SW480 (cell line): ENCODE results near the gene UBAC2.
"Not testable (repeated sequence)": the region's sequence is repeated elsewhere in the genome, so short reads cannot be mapped to it uniquely, and the experiment has no call there.

ENCODE experiments used
- DNase-seq: peaks from one replicate; pipeline ENCODE4 v3.0.0-alpha.2; 2016; ENCODE audit warnings: low spot score

The UBAC2 gene

GRCh38 chr13:99249178-99249577 lies 48.5 kb downstream of the UBAC2 start:
- not testable (repeated sequence) for DNase-seq

- DNase-seq, result not testable (repeated sequence)
Observed at GRCh38 chr13:99249606-99250005, 49.0 kb downstream of the UBAC2 start.

- no peak for DNase-seq
Observed at GRCh38 chr13:99250982-99251825, 50.5 kb downstream of the UBAC2 start.

GRCh38 chr13:99251921-99252320 lies 51.3 kb downstream of the UBAC2 start:
- no peak for DNase-seq

GRCh38 chr13:99254830-99255229 lies 54.2 kb downstream of the UBAC2 start:
- no peak for DNase-seq

GRCh38 chr13:99255271-99255670 lies 54.6 kb downstream of the UBAC2 start:
- no peak for DNase-seq

GRCh38 chr13:99256283-99256682 lies 55.6 kb downstream of the UBAC2 start:
- DNase-seq, result no peak

- no peak for DNase-seq
Observed at GRCh38 chr13:99256709-99257108, 56.1 kb downstream of the UBAC2 start.

- no peak for DNase-seq
Observed at GRCh38 chr13:99257291-99257690, 56.6 kb downstream of the UBAC2 start.

- DNase-seq, result no peak
Observed at GRCh38 chr13:99258210-99258860, 57.7 kb downstream of the UBAC2 start, which contains the start of gene GPR18. TSS of gene GPR18 (minus strand) at chr13:99258379. CDS start at chr13:99255872, 2,507 bp downstream.

- DNase-seq, result no peak
Observed at GRCh38 chr13:99258946-99259345, 58.3 kb downstream of the UBAC2 start.

- no peak for DNase-seq
Observed at GRCh38 chr13:99260216-99260615, 59.6 kb downstream of the UBAC2 start.

GRCh38 chr13:99261059-99261458 lies 60.4 kb downstream of the UBAC2 start:
- DNase-seq, result no peak

GRCh38 chr13:99263126-99263785 lies 62.6 kb downstream of the UBAC2 start:
- no peak for DNase-seq

GRCh38 chr13:99264051-99264450 lies 63.4 kb downstream of the UBAC2 start:
- DNase-seq, result no peak

GRCh38 chr13:99265162-99265800 lies 64.6 kb downstream of the UBAC2 start:
- DNase-seq, result no peak

GRCh38 chr13:99265821-99266426 lies 65.3 kb downstream of the UBAC2 start:
- DNase-seq, result peak; percentile 66

- DNase-seq, result no peak
Observed at GRCh38 chr13:99266827-99267226, 66.2 kb downstream of the UBAC2 start.

GRCh38 chr13:99267927-99268326 lies 67.3 kb downstream of the UBAC2 start:
- no peak for DNase-seq

GRCh38 chr13:99268822-99269221 lies 68.2 kb downstream of the UBAC2 start:
- no peak for DNase-seq

- DNase-seq, result peak; percentile 60
Observed at GRCh38 chr13:99269627-99270241, 69.1 kb downstream of the UBAC2 start.
